HCT116 (cell line): ENCODE measurements around the gene B4GALT3. TPM values are rescaled to one million over a fixed set of nuclear protein-coding genes. Genes with fewer than 3 reads are reported as not detected.

Experiments used
- ATAC-seq: fragments of 200-7000 bp; cut with Tn5 transposase; 2 replicates; pipeline ENCODE4 v1.9.1; 2020; ENCODE audit warnings: mild to moderate bottlenecking, moderate library complexity
- BruUV-seq: library from RNA; stranded (reverse); fragments of 400-500 nt; replicated peaks from 2 replicates; lab custom pipeline; 2021; lab: Mats Ljungman, UMichigan
- CTCF ChIA-PET: fragments of 300-600 bp; sonication (Branson Sonifier 250); formaldehyde crosslinking; loops from one replicate; lab custom pipeline; 2021; ENCODE audit warnings: antibody characterized with exemption; lab: Charles Lee
- POLR2A ChIA-PET: fragments of 300-600, 350-600 bp; sonication (Branson Sonifier 250); formaldehyde crosslinking; loops from one replicate; lab custom pipeline; 2021; ENCODE audit warnings: antibody characterized with exemption; lab: Charles Lee
- RAD21 ChIA-PET, 2 experiments: fragments of 300-600 bp; sonication (Branson Sonifier 250); formaldehyde crosslinking; loops; one replicate each; lab custom pipeline; 2023; ENCODE audit warnings: low total read pairs in 2 of 2; ENCODE audit not compliant: uncharacterized antibody in 2 of 2, unreplicated experiment in 2 of 2, low non-redundant PET in 1 of 2; lab: Charles Lee
- DNase-seq: peaks from one replicate; pipeline ENCODE4 v3.0.0-alpha.2; 2010; ENCODE audit warnings: low read depth, low spot score
- H2AFZ ChIP-seq: fragments of 200-600 bp; shearing (Covaris generic), sonication (generic); 2 replicates; pipeline ENCODE4 v1.6.1; 2017; ENCODE audit warnings: low read depth, mixed run types, mixed read lengths, antibody characterized with exemption, low read length; ENCODE audit not compliant: poor library complexity, severe bottlenecking
- H3K27ac ChIP-seq: 2 replicates; pipeline ENCODE4 v1.5.1; 2012; ENCODE audit warnings: low read depth, low read length
- H3K27me3 ChIP-seq: fragments of 200-600 bp; sonication (generic); 2 replicates; pipeline ENCODE4 v1.6.1; 2016; ENCODE audit warnings: mixed run types, low read length, mixed read lengths; ENCODE audit not compliant: insufficient read depth
- H3K36me3 ChIP-seq, 2 experiments: fragments of 200-500 bp in 1 of 2; fragments of 200-600 bp in 1 of 2; sonication (Bioruptor generic) in 1 of 2; sonication (generic) in 1 of 2; 2 replicates each; pipeline versions ENCODE4 v1.5.1 to v1.6.1; 2014 to 2016; ENCODE audit warnings: low read length in 2 of 2, inconsistent platforms in 1 of 2, mixed read lengths in 1 of 2, mixed run types in 1 of 2; ENCODE audit not compliant: insufficient read depth in 2 of 2, control insufficient read depth in 1 of 2
- H3K4me1 ChIP-seq, 2 experiments: fragments of 200-600 bp in 1 of 2; sonication (generic) in 1 of 2; 2 replicates each; pipeline versions ENCODE4 v1.5.1 to v1.6.1; 2012 to 2017; ENCODE audit warnings: low read length in 2 of 2, inconsistent platforms in 1 of 2, mild to moderate bottlenecking in 1 of 2, mixed read lengths in 1 of 2, mixed run types in 1 of 2, moderate library complexity in 1 of 2; ENCODE audit not compliant: insufficient read depth in 2 of 2, control insufficient read depth in 1 of 2
- H3K4me2 ChIP-seq: fragments of 200-600 bp; sonication (generic); 2 replicates; pipeline ENCODE4 v1.6.1; 2017; ENCODE audit warnings: mixed run types, low read length, mixed read lengths
- H3K4me3 ChIP-seq, 2 experiments: fragments of 200-600 bp in 1 of 2; sonication (generic) in 1 of 2; replicated peaks in 1 of 2; 2 replicates each; pipeline ENCODE4 v1.5.1; 2011 to 2016; ENCODE audit warnings: low read length in 2 of 2, control low read depth in 1 of 2, low read depth in 1 of 2, mild to moderate bottlenecking in 1 of 2, mixed read lengths in 1 of 2, mixed run types in 1 of 2
- H3K79me2 ChIP-seq: fragments of 200-600 bp; sonication (generic); 2 replicates; pipeline ENCODE4 v1.6.1; 2017; ENCODE audit warnings: mild to moderate bottlenecking, mixed run types, low read length, moderate library complexity, mixed read lengths; ENCODE audit not compliant: insufficient read depth
- H3K9ac ChIP-seq: fragments of 200-600 bp; sonication (generic); 2 replicates; pipeline ENCODE4 v1.6.1; 2016; ENCODE audit warnings: low read length, mixed read lengths
- H3K9me2 ChIP-seq: fragments of 200-600 bp; sonication (generic), shearing (Covaris generic); 2 replicates; pipeline ENCODE4 v1.6.1; 2017; ENCODE audit warnings: mixed run types, mild to moderate bottlenecking, moderate library complexity; ENCODE audit not compliant: insufficient read depth
- H3K9me3 ChIP-seq, 2 experiments: fragments of 200-500 bp in 1 of 2; fragments of 200-600 bp in 1 of 2; sonication (Bioruptor generic) in 1 of 2; sonication (generic) in 1 of 2; 2 replicates each; pipeline ENCODE4 v1.6.1; 2014 to 2017; ENCODE audit warnings: low read length in 2 of 2, mixed read lengths in 2 of 2, inconsistent platforms in 1 of 2, low read depth in 1 of 2, mild to moderate bottlenecking in 1 of 2, mixed run types in 1 of 2, moderate library complexity in 1 of 2; ENCODE audit not compliant: control insufficient read depth in 1 of 2, insufficient read depth in 1 of 2
- H4K20me1 ChIP-seq: fragments of 200-600 bp; sonication (generic), shearing (Covaris generic); 2 replicates; pipeline ENCODE4 v1.6.1; 2017; ENCODE audit warnings: mixed run types, mild to moderate bottlenecking, moderate library complexity; ENCODE audit not compliant: insufficient read depth
- CBX3 ChIP-seq: IDR thresholded peaks from 2 replicates; pipeline ENCODE4 v1.6.1; 2012; ENCODE audit warnings: low read depth
- CEBPB ChIP-seq: IDR thresholded peaks from 2 replicates; pipeline ENCODE4 v1.6.1; 2012; ENCODE audit warnings: low read depth
- EZH2 ChIP-seq: fragments of 200-600 bp; sonication (generic); IDR thresholded peaks from 2 replicates; pipeline ENCODE4 v1.6.1; 2017; ENCODE audit warnings: antibody characterized with exemption, mixed run types
- EZH2phosphoT487 ChIP-seq: fragments of 200-600 bp; IDR thresholded peaks from 2 replicates; pipeline ENCODE4 v1.6.1; 2018; ENCODE audit warnings: antibody characterized with exemption, borderline replicate concordance
- POLR2A ChIP-seq: IDR thresholded peaks from 2 replicates; pipeline ENCODE4 v1.7.0; 2011; ENCODE audit warnings: borderline replicate concordance; ENCODE audit not compliant: insufficient read depth, insufficient read length; ENCODE audit errors: extremely low read depth
- SRF ChIP-seq: IDR thresholded peaks from 2 replicates; pipeline ENCODE4 v1.6.1; 2012; ENCODE audit warnings: low read depth
- intact Hi-C: fragments of 100-400 bp; cut with micrococcal nuclease; formaldehyde crosslinking; loops from 2 replicates; pipeline ENCODE4 v1.10.0; 2022
- total RNA-seq: library from RNA; stranded (reverse); gene quantifications from one replicate; pipeline ENCODE4 v1.2.1, GENCODE V29; 2021; ENCODE audit not compliant: unreplicated experiment
- TF ChIP-seq, protein P1 (sequence below): IDR thresholded peaks from 2 replicates; pipeline ENCODE4 v1.6.1; 2012
- TF ChIP-seq, protein P2 (sequence below): IDR thresholded peaks from 2 replicates; pipeline ENCODE4 v1.6.1; 2011; ENCODE audit warnings: mild to moderate bottlenecking, low read length, moderate library complexity; ENCODE audit not compliant: insufficient replicate concordance; ENCODE audit errors: extremely low read depth
- TF ChIP-seq, protein P3 (sequence below): IDR thresholded peaks from 2 replicates; pipeline ENCODE4 v1.6.1; 2012; ENCODE audit warnings: low read depth
- TF ChIP-seq, protein P4 (sequence below): IDR thresholded peaks from 2 replicates; pipeline ENCODE4 v1.6.1; 2012

B4GALT3 gene
- total RNA-seq, 1 experiment from 2014 or later = 53.7 TPM

DNA sequence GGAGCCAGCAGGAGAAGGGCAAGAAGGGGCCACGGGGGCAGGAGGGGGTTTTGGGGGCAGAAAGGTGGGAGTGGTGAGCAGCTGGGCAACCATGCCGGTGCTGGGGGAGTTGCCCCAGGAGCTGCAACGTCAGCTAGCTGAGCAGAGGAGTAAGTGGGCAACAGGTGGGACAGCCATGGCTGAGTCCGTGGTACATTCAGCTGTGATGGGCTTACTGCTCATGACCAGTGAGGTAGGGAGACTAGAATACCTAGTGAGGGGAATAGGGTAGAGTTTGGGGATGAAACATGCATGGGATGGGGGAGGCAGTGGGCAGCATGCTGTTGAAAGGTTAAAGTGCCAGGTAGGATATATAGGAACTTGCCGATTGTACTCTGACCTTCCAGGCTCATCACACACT is 15.7 kb downstream of the B4GALT3 start:
- Histone ChIP-seq H3K4me1 (peaks cover 8 to 36% of the 10 kb centered on the region in 2 experiments; a peak in 3 of 4 replicates), H3K79me2 (peaks cover 11% of the 10 kb centered on the region; the same call in 1 of the 2 replicates), H3K4me3 (no peak overlapping the region), H3K9me2 (no peaks in the 10 kb centered on the region), H3K27me3 (no peaks in the 10 kb centered on the region), H2AFZ (no peak overlapping the region), H3K9ac (no peak overlapping the region), H3K9me3 (no peaks in the 10 kb centered on the region), H3K27ac (no peak overlapping the region), H3K4me2 (no peak overlapping the region), H4K20me1 (no peaks in the 10 kb centered on the region), H3K36me3 (peaks cover 8 to 26% of the 10 kb centered on the region in 2 experiments; a peak in 2 of 4 replicates)
- TF ChIP-seq, protein P1, sequence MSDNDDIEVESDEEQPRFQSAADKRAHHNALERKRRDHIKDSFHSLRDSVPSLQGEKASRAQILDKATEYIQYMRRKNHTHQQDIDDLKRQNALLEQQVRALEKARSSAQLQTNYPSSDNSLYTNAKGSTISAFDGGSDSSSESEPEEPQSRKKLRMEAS = no peak
- TF ChIP-seq, protein P2, sequence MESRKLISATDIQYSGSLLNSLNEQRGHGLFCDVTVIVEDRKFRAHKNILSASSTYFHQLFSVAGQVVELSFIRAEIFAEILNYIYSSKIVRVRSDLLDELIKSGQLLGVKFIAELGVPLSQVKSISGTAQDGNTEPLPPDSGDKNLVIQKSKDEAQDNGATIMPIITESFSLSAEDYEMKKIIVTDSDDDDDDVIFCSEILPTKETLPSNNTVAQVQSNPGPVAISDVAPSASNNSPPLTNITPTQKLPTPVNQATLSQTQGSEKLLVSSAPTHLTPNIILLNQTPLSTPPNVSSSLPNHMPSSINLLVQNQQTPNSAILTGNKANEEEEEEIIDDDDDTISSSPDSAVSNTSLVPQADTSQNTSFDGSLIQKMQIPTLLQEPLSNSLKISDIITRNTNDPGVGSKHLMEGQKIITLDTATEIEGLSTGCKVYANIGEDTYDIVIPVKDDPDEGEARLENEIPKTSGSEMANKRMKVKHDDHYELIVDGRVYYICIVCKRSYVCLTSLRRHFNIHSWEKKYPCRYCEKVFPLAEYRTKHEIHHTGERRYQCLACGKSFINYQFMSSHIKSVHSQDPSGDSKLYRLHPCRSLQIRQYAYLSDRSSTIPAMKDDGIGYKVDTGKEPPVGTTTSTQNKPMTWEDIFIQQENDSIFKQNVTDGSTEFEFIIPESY = no peak
- TF ChIP-seq, protein P3, sequence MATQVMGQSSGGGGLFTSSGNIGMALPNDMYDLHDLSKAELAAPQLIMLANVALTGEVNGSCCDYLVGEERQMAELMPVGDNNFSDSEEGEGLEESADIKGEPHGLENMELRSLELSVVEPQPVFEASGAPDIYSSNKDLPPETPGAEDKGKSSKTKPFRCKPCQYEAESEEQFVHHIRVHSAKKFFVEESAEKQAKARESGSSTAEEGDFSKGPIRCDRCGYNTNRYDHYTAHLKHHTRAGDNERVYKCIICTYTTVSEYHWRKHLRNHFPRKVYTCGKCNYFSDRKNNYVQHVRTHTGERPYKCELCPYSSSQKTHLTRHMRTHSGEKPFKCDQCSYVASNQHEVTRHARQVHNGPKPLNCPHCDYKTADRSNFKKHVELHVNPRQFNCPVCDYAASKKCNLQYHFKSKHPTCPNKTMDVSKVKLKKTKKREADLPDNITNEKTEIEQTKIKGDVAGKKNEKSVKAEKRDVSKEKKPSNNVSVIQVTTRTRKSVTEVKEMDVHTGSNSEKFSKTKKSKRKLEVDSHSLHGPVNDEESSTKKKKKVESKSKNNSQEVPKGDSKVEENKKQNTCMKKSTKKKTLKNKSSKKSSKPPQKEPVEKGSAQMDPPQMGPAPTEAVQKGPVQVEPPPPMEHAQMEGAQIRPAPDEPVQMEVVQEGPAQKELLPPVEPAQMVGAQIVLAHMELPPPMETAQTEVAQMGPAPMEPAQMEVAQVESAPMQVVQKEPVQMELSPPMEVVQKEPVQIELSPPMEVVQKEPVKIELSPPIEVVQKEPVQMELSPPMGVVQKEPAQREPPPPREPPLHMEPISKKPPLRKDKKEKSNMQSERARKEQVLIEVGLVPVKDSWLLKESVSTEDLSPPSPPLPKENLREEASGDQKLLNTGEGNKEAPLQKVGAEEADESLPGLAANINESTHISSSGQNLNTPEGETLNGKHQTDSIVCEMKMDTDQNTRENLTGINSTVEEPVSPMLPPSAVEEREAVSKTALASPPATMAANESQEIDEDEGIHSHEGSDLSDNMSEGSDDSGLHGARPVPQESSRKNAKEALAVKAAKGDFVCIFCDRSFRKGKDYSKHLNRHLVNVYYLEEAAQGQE = no peak
- TF ChIP-seq SRF (no peak), CBX3 (no peak), EZH2 (no peak), POLR2A (no peak), CEBPB (no peak), EZH2phosphoT487 (no peak)
- TF ChIP-seq, protein P4, sequence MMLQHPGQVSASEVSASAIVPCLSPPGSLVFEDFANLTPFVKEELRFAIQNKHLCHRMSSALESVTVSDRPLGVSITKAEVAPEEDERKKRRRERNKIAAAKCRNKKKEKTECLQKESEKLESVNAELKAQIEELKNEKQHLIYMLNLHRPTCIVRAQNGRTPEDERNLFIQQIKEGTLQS = no peak
- ATAC-seq (no peak), DNase-seq (no peak)
- ChIA-PET POLR2A (no interaction called here), RAD21 (no interaction called here), CTCF (no interaction called here)
- intact Hi-C loops = no loop called here
- no TSS peak for BruUV-seq
